OCI-LY7 (cell line): ENCODE data around the gene MVD.

Experiments
- CTCF ChIP-seq: fragments of 200-600 bp; sonication (generic); conservative IDR thresholded peaks from 2 replicates; pipeline ENCODE4 v1.5.1; 2014; ENCODE audit warnings: mild to moderate bottlenecking, antibody characterized with exemption, low read length, moderate library complexity, mixed read lengths
- EZH2phosphoT487 ChIP-seq: fragments of 200-600 bp; sonication (generic); IDR thresholded peaks from 2 replicates; pipeline ENCODE4 v1.6.1; 2018; ENCODE audit warnings: low read depth, borderline replicate concordance, mild to moderate bottlenecking, mixed run types, antibody characterized with exemption, low read length, moderate library complexity, mixed read lengths

- TF ChIP-seq CTCF (no peak), EZH2phosphoT487 (no peak)
Measured at GRCh38 chr16:88640039-88640495, 22.8 kb downstream of the MVD start.
